Mammary epithelial cell (primary cell): Measurements from ENCODE around the gene LYVE1.

Experiments
- EZH2 ChIP-seq: IDR thresholded peaks from 2 replicates; pipeline ENCODE4 v1.6.1; 2012; ENCODE audit warnings: low read length, inconsistent platforms, borderline replicate concordance
- TF ChIP-seq, protein P1 (sequence below), 2 donors: IDR thresholded peaks in 1 of 2; conservative IDR thresholded peaks in 1 of 2; 2 replicates each; pipeline ENCODE4 v1.5.1; 2011 to 2012; ENCODE audit warnings: inconsistent platforms in 2 of 2, low read length in 2 of 2, mild to moderate bottlenecking in 2 of 2, control low read depth in 1 of 2, low read depth in 1 of 2; ENCODE audit not compliant: insufficient read depth in 1 of 2; ENCODE audit errors: extremely low read depth in 1 of 2

DNA sequence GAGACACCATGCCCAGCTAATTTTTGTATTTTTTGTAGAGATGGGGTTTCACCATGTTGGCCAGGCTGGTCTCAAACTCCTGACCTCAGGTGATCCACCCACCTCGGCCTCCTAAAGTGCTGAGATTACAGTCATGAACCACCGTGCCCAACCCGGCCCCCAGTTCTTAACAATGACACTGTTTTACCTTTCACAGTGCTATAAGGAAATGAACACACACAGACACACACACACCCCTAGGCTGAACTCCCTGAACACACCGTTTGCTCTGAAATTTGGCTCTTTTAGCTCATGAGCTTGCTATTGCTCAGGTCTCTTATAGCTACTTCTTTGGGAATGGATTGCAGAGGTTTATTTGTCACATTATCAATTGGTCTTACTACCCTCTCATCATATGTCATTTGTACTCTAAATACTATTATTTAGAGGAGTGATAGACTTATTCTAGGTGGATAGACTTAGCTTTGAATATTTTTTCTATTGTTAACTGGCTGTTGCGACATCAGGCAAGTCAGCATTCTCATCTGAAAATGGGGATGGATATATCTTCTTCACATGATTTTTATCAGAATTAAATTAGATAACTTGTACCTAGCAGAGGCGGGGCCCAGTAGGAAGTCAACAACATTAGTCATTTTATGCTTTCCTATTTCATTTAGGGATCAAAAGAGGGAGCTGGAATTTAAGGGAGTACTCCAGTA lies 2.1 kb downstream of the LYVE1 start:
- TF ChIP-seq, protein P1, sequence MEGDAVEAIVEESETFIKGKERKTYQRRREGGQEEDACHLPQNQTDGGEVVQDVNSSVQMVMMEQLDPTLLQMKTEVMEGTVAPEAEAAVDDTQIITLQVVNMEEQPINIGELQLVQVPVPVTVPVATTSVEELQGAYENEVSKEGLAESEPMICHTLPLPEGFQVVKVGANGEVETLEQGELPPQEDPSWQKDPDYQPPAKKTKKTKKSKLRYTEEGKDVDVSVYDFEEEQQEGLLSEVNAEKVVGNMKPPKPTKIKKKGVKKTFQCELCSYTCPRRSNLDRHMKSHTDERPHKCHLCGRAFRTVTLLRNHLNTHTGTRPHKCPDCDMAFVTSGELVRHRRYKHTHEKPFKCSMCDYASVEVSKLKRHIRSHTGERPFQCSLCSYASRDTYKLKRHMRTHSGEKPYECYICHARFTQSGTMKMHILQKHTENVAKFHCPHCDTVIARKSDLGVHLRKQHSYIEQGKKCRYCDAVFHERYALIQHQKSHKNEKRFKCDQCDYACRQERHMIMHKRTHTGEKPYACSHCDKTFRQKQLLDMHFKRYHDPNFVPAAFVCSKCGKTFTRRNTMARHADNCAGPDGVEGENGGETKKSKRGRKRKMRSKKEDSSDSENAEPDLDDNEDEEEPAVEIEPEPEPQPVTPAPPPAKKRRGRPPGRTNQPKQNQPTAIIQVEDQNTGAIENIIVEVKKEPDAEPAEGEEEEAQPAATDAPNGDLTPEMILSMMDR (conservative IDR thresholded peaks at IDR 0.05 in 1 of 2, IDR thresholded peaks at IDR 0.05 in 1 of 2; ENCODE audit: extremely low read depth in 1 of 2, insufficient read depth in 1 of 2, low read depth in 1 of 2, low read length in 2 of 2), result no peak
- TF ChIP-seq EZH2, result no peak
